Fibroblast of villous mesenchyme (primary cell): ENCODE measurements around the gene SLX9. TPM values are rescaled to one million over a fixed set of nuclear protein-coding genes. Genes with fewer than 3 reads are reported as not detected.

Source experiments
- DNase-seq: peaks from one replicate; pipeline ENCODE4 v3.0.0-alpha.2; 2010; ENCODE audit warnings: low read depth
- H3K4me3 ChIP-seq: 2 replicates; pipeline ENCODE4 v1.5.1; 2011; ENCODE audit warnings: low read depth, mild to moderate bottlenecking, low read length
- CTCF ChIP-seq: IDR thresholded peaks from 2 replicates; pipeline ENCODE4 v1.5.1; 2012; ENCODE audit warnings: low read depth, mild to moderate bottlenecking, low read length; ENCODE audit not compliant: insufficient read depth
- total RNA-seq: library from RNA; depleted of rRNA; stranded (reverse); fragments of >200 nt; gene quantifications from 2 replicates; pipeline ENCODE4 v1.2.3, GENCODE V29; 2012

The SLX9 gene
- total RNA-seq, 1 donor, result 12.1 TPM

GRCh38 chr21:44989943-44990780 is 50.3 kb downstream of the SLX9 start:
- TF ChIP-seq CTCF, result no peak
- no peak overlapping the region for H3K4me3 ChIP-seq
- peak; percentile 28 for DNase-seq

GRCh38 chr21:44990921-44991320 is 51.1 kb downstream of the SLX9 start:
- no peak for TF ChIP-seq CTCF
- no peak overlapping the region for H3K4me3 ChIP-seq
- no peak for DNase-seq

GRCh38 chr21:44991538-44992483 is 52.0 kb downstream of the SLX9 start:
- TF ChIP-seq CTCF, result peak; percentile 25
- peak; percentile 88 for DNase-seq
- no peak overlapping the region for H3K4me3 ChIP-seq

- no peak overlapping the region for H3K4me3 ChIP-seq
- TF ChIP-seq CTCF, result no peak
- no peak for DNase-seq
Measured at GRCh38 chr21:44992608-44993031, 52.8 kb downstream of the SLX9 start.

GRCh38 chr21:44993321-44994046 is 53.7 kb downstream of the SLX9 start:
- H3K4me3 ChIP-seq, result no peak overlapping the region
- TF ChIP-seq CTCF, result no peak
- DNase-seq, result no peak

- DNase-seq, result no peak
- H3K4me3 ChIP-seq, result no peak overlapping the region
- no peak for TF ChIP-seq CTCF
Measured at GRCh38 chr21:44994047-44994694, 54.3 kb downstream of the SLX9 start.
